Liver (tissue), 3 donors: ENCODE data around the gene INPP4B.

Experiments
- FOXA1 ChIP-seq: IDR thresholded peaks from 2 replicates; pipeline ENCODE4 v1.6.1; 2016; ENCODE audit warnings: antibody characterized with exemption
- HNF4G ChIP-seq: IDR thresholded peaks from 2 replicates; pipeline ENCODE4 v1.6.1; 2016; ENCODE audit warnings: antibody characterized with exemption
- JUND ChIP-seq, 2 donors: IDR thresholded peaks; 2 replicates each; pipeline ENCODE4 v1.6.1; 2016; ENCODE audit warnings: antibody characterized with exemption in 2 of 2
- RAD21 ChIP-seq, 2 donors: IDR thresholded peaks; 2 replicates each; pipeline ENCODE4 v1.6.1; 2016; ENCODE audit warnings: antibody characterized with exemption in 2 of 2, mild to moderate bottlenecking in 2 of 2
- TAF1 ChIP-seq: conservative IDR thresholded peaks from 2 replicates; pipeline ENCODE4 v1.6.1; 2016; ENCODE audit warnings: antibody characterized with exemption, mild to moderate bottlenecking
- YY1 ChIP-seq: IDR thresholded peaks from 2 replicates; pipeline ENCODE4 v1.6.1; 2016; ENCODE audit warnings: antibody characterized with exemption, mild to moderate bottlenecking
- TF ChIP-seq, protein P1 (sequence below): fragments of 150-350 bp; IDR thresholded peaks from 2 replicates; pipeline ENCODE4 v1.5.1; 2017; ENCODE audit warnings: improper control_type of control experiment, low read depth, low read length; ENCODE audit not compliant: missing input control
- TF ChIP-seq, protein P2 (sequence below): IDR thresholded peaks from 2 replicates; pipeline ENCODE4 v1.6.1; 2016; ENCODE audit warnings: antibody characterized with exemption
- TF ChIP-seq, protein P3 (sequence below): IDR thresholded peaks from 2 replicates; pipeline ENCODE4 v1.6.1; 2016; ENCODE audit warnings: antibody characterized with exemption, mild to moderate bottlenecking
- TF ChIP-seq, protein P4 (sequence below): IDR thresholded peaks from 2 replicates; pipeline ENCODE4 v1.6.1; 2016; ENCODE audit warnings: antibody characterized with exemption
- donor health status: healthy.
- donor health status: healthy.

DNA sequence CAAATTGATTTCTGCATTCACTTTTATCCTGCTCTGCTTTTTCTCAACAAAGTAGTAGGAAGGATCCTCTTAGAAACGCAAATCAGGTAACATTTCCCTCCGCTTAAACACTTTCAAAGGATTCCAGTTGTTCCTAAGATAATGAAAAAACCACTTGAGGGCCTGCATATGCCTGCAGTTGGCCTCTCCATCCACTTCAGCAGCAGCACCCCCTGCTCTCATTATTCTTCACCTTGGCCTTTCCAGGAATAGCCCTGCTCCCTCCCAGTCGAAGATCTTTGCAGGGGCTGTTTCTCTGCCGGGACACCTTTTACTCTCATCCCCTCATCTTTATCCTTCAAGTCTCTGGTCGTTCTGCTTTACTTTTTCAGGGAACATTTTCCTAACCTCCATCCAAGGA is 314.0 kb downstream of the INPP4B start:
- TF ChIP-seq JUND (IDR thresholded peaks at IDR 0.05) (no peak), RAD21 (IDR thresholded peaks at IDR 0.05) (no peak), TAF1 (no peak), YY1 (no peak), FOXA1 (no peak), HNF4G (no peak)
- TF ChIP-seq, protein P1, sequence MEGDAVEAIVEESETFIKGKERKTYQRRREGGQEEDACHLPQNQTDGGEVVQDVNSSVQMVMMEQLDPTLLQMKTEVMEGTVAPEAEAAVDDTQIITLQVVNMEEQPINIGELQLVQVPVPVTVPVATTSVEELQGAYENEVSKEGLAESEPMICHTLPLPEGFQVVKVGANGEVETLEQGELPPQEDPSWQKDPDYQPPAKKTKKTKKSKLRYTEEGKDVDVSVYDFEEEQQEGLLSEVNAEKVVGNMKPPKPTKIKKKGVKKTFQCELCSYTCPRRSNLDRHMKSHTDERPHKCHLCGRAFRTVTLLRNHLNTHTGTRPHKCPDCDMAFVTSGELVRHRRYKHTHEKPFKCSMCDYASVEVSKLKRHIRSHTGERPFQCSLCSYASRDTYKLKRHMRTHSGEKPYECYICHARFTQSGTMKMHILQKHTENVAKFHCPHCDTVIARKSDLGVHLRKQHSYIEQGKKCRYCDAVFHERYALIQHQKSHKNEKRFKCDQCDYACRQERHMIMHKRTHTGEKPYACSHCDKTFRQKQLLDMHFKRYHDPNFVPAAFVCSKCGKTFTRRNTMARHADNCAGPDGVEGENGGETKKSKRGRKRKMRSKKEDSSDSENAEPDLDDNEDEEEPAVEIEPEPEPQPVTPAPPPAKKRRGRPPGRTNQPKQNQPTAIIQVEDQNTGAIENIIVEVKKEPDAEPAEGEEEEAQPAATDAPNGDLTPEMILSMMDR = no peak
- TF ChIP-seq, protein P2, sequence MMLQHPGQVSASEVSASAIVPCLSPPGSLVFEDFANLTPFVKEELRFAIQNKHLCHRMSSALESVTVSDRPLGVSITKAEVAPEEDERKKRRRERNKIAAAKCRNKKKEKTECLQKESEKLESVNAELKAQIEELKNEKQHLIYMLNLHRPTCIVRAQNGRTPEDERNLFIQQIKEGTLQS = no peak
- TF ChIP-seq, protein P3, sequence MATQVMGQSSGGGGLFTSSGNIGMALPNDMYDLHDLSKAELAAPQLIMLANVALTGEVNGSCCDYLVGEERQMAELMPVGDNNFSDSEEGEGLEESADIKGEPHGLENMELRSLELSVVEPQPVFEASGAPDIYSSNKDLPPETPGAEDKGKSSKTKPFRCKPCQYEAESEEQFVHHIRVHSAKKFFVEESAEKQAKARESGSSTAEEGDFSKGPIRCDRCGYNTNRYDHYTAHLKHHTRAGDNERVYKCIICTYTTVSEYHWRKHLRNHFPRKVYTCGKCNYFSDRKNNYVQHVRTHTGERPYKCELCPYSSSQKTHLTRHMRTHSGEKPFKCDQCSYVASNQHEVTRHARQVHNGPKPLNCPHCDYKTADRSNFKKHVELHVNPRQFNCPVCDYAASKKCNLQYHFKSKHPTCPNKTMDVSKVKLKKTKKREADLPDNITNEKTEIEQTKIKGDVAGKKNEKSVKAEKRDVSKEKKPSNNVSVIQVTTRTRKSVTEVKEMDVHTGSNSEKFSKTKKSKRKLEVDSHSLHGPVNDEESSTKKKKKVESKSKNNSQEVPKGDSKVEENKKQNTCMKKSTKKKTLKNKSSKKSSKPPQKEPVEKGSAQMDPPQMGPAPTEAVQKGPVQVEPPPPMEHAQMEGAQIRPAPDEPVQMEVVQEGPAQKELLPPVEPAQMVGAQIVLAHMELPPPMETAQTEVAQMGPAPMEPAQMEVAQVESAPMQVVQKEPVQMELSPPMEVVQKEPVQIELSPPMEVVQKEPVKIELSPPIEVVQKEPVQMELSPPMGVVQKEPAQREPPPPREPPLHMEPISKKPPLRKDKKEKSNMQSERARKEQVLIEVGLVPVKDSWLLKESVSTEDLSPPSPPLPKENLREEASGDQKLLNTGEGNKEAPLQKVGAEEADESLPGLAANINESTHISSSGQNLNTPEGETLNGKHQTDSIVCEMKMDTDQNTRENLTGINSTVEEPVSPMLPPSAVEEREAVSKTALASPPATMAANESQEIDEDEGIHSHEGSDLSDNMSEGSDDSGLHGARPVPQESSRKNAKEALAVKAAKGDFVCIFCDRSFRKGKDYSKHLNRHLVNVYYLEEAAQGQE = no peak
- TF ChIP-seq, protein P4, sequence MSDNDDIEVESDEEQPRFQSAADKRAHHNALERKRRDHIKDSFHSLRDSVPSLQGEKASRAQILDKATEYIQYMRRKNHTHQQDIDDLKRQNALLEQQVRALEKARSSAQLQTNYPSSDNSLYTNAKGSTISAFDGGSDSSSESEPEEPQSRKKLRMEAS = no peak
